Subcutaneous adipose tissue (tissue), 4 donors: ENCODE results near the gene PPP2R1B. TPM values are rescaled to one million over a fixed set of nuclear protein-coding genes. Genes with fewer than 3 reads are reported as not detected.

Experiments used
- CTCF ChIP-seq: fragments of 450-650 bp; IDR thresholded peaks from one replicate; pipeline ENCODE4 v1.5.1; 2016; ENCODE audit warnings: low read depth, mild to moderate bottlenecking, control low read depth, antibody characterized with exemption, moderate library complexity
- total RNA-seq, 4 donors: library from RNA; depleted of rRNA; stranded (reverse); fragments of >200 nt; gene quantifications; one replicate each; pipeline ENCODE4 v1.1.0, GENCODE V29; 2016

PPP2R1B gene
- total RNA-seq, 4 donors from 2014 or later, result 35.8 to 146 (median 67.8) TPM

DNA sequence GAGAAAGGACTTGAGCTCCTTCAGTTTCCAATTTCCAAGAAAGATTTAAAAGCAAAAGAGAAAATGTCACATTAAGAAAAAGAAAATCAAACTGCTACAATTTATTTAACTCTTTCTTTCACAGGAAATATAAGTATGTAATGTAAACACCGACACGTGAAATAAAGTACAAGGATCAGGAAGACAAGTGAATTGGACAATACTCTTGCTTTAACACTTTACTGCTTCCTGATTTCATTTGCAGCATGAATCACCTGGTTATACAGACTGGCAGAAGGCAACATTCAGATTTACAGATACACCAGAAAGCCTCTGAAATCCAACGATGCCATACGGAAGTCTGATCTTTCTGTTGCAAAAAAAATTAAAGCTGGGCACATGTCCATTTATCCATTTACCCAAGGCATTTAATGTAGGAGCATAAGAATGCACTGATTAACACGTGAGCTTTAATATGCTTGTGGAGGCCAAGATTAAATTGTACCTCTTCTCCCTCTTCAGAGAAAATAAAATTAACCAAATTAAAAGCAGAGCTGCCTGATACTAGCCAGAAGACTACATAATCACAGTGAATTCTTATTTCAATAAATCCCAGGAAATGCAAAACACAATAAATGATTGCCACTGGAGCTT is 16.0 kb upstream of the PPP2R1B start:
- no peak for TF ChIP-seq CTCF

DNA sequence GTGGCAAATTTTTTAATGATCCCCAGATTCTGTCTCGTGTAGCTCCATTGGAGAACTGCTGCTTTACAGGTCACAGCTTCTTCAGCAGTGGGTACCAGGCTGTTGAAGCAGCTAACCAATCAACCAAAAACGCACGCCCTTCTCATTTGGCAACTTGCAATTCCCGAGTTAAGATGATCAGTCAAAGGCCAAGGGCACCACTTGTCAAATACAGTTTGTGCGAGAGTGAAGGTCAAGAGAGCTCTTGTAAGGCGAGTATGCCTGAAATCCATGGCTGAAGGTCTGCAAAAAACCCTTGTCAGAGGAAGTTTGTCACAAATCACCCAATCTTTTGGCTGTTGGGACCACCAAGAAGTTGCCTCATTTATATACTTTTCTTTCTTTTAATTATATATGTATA is 12.9 kb upstream of the PPP2R1B start:
- no peak for TF ChIP-seq CTCF

- no peak for TF ChIP-seq CTCF
Measured at GRCh38 chr11:111778047-111778558, 11.9 kb upstream of the PPP2R1B start.

GRCh38 chr11:111777094-111778046 is 11.2 kb upstream of the PPP2R1B start:
- no peak for TF ChIP-seq CTCF

GRCh38 chr11:111776398-111777093 is 10.4 kb upstream of the PPP2R1B start:
- no peak for TF ChIP-seq CTCF

GRCh38 chr11:111774955-111775710 is 8.9 kb upstream of the PPP2R1B start:
- no peak for TF ChIP-seq CTCF
